HG03095 (cell line): Measurements from ENCODE around the gene PHLDB1.
"Not testable (repeated sequence)": the region's sequence is repeated elsewhere in the genome, so short reads cannot be mapped to it uniquely, and the experiment has no call there.

Experiments
- ATAC-seq: cut with Tn5 transposase; IDR thresholded peaks from one replicate; pipeline ENCODE4 v1.9.1; 2021; ENCODE audit warnings: moderate library complexity; ENCODE audit not compliant: unreplicated experiment

The PHLDB1 gene

GRCh38 chr11:118658429-118659313 is 51.3 kb downstream of the PHLDB1 start:
- no peak for ATAC-seq

GRCh38 chr11:118659314-118659952 is 52.0 kb downstream of the PHLDB1 start:
- ATAC-seq = peak; percentile 78

- ATAC-seq = no peak
These were observed 52.7 kb downstream of the PHLDB1 start for GRCh38 chr11:118659953-118660680.

- no peak for ATAC-seq
These were observed 53.4 kb downstream of the PHLDB1 start for GRCh38 chr11:118660681-118661424.

GRCh38 chr11:118661425-118662301 is 54.2 kb downstream of the PHLDB1 start:
- no peak for ATAC-seq

- ATAC-seq = no peak
These were observed 55.2 kb downstream of the PHLDB1 start for GRCh38 chr11:118662401-118663271.

- no peak for ATAC-seq
These were observed 56.0 kb downstream of the PHLDB1 start for GRCh38 chr11:118663381-118663780.

- no peak for ATAC-seq
These were observed 56.5 kb downstream of the PHLDB1 start for GRCh38 chr11:118663902-118664301.

- no peak for ATAC-seq
These were observed 59.0 kb downstream of the PHLDB1 start for GRCh38 chr11:118666371-118666770.

- no peak for ATAC-seq
These were observed 62.6 kb downstream of the PHLDB1 start for GRCh38 chr11:118670063-118670462.

GRCh38 chr11:118671254-118671653 is 63.8 kb downstream of the PHLDB1 start:
- ATAC-seq = no peak

- ATAC-seq = no peak
These were observed 65.4 kb downstream of the PHLDB1 start for GRCh38 chr11:118672846-118673245.

GRCh38 chr11:118673361-118674081 is 66.1 kb downstream of the PHLDB1 start:
- no peak for ATAC-seq

GRCh38 chr11:118674082-118674435 is 66.6 kb downstream of the PHLDB1 start:
- no peak for ATAC-seq

- no peak for ATAC-seq
These were observed 70.6 kb downstream of the PHLDB1 start for GRCh38 chr11:118677977-118678376.

GRCh38 chr11:118678908-118679307 is 71.5 kb downstream of the PHLDB1 start:
- not testable (repeated sequence) for ATAC-seq

- no peak for ATAC-seq
These were observed 72.1 kb downstream of the PHLDB1 start, which contains the start of gene TREH for GRCh38 chr11:118679483-118679882. Gene TREH (minus strand): TSS chr11:118679650. CDS start chr11:118679627, 23 bp downstream.

GRCh38 chr11:118682372-118682771 is 75.0 kb downstream of the PHLDB1 start:
- no peak for ATAC-seq
